Glutamatergic neuron (in vitro differentiated cells): ENCODE measurements around the gene EPC2. TPM values are rescaled to one million over a fixed set of nuclear protein-coding genes. Genes with fewer than 3 reads are reported as not detected.

Experiments used
- DNase-seq: peaks from one replicate; pipeline ENCODE4 v3.0.0; 2022
- H3K27ac Mint-ChIP-seq: one replicate; pipeline ENCODE4 v1.8.0; 2020; ENCODE audit warnings: mild to moderate bottlenecking, mixed read lengths, inconsistent platforms; ENCODE audit not compliant: unreplicated experiment
- H3K27me3 Mint-ChIP-seq: one replicate; pipeline ENCODE4 v1.8.0; 2020; ENCODE audit warnings: mild to moderate bottlenecking, moderate library complexity, mixed read lengths, inconsistent platforms; ENCODE audit not compliant: unreplicated experiment
- H3K36me3 Mint-ChIP-seq: one replicate; pipeline ENCODE4 v1.8.0; 2020; ENCODE audit warnings: mild to moderate bottlenecking, mixed read lengths, inconsistent platforms; ENCODE audit not compliant: unreplicated experiment
- H3K4me1 Mint-ChIP-seq: one replicate; pipeline ENCODE4 v1.8.0; 2020; ENCODE audit warnings: mild to moderate bottlenecking, low read depth, mixed read lengths, inconsistent platforms; ENCODE audit not compliant: unreplicated experiment
- H3K4me3 Mint-ChIP-seq: one replicate; pipeline ENCODE4 v1.8.0; 2020; ENCODE audit warnings: mild to moderate bottlenecking, mixed read lengths, inconsistent platforms; ENCODE audit not compliant: unreplicated experiment
- H3K9me3 Mint-ChIP-seq: one replicate; pipeline ENCODE4 v1.8.0; 2020; ENCODE audit warnings: mild to moderate bottlenecking, moderate library complexity, mixed read lengths, inconsistent platforms; ENCODE audit not compliant: unreplicated experiment
- total RNA-seq: library from RNA; stranded (reverse); fragmentation: NEBNext Ultra II Directional; extraction: Animal tissue kit (Norgen Biotek cat#: 25700); gene quantifications from one replicate; pipeline ENCODE4 v1.2.1, GENCODE V29; 2021; ENCODE audit not compliant: unreplicated experiment
- TF ChIP-seq, protein P1 (sequence below): fragments of 200-600 bp; sonication (generic); IDR thresholded peaks from one replicate; pipeline ENCODE4 v1.5.0; 2021; ENCODE audit not compliant: partially characterized antibody, unreplicated experiment

The EPC2 gene
- total RNA-seq, 1 donor from 2014 or later: 40.9 TPM

DNA sequence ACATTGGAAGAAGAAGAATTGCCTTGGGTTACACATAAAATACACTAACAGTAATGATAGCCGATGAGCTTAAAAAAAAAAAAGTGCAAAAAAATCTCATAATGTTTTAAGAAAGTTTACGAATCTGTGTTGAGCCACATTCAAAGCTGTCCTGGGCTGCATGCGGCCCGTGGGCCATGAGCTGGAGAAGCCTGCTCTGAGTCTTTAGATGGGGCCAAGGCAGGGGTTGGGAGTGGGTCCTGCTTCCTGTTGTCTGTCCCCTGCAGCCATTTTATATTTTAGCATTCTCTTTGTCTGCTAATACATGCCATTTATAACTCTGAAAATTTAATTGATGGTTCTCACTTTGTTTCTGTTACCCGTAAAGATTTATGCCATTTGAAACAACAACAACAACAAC, 93.2 kb downstream of the EPC2 start:
- no peak for DNase-seq
- no peak overlapping the region for H3K4me3 Mint-ChIP-seq
- no peak overlapping the region for H3K27ac Mint-ChIP-seq
- TF ChIP-seq, protein P1, sequence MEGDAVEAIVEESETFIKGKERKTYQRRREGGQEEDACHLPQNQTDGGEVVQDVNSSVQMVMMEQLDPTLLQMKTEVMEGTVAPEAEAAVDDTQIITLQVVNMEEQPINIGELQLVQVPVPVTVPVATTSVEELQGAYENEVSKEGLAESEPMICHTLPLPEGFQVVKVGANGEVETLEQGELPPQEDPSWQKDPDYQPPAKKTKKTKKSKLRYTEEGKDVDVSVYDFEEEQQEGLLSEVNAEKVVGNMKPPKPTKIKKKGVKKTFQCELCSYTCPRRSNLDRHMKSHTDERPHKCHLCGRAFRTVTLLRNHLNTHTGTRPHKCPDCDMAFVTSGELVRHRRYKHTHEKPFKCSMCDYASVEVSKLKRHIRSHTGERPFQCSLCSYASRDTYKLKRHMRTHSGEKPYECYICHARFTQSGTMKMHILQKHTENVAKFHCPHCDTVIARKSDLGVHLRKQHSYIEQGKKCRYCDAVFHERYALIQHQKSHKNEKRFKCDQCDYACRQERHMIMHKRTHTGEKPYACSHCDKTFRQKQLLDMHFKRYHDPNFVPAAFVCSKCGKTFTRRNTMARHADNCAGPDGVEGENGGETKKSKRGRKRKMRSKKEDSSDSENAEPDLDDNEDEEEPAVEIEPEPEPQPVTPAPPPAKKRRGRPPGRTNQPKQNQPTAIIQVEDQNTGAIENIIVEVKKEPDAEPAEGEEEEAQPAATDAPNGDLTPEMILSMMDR: no peak
- peaks cover 1% of the 10 kb centered on the region for H3K27me3 Mint-ChIP-seq
- no peaks in the 10 kb centered on the region for H3K9me3 Mint-ChIP-seq
- H3K4me1 Mint-ChIP-seq: peaks cover 7% of the 10 kb centered on the region
- H3K36me3 Mint-ChIP-seq: no peaks in the 10 kb centered on the region

DNA sequence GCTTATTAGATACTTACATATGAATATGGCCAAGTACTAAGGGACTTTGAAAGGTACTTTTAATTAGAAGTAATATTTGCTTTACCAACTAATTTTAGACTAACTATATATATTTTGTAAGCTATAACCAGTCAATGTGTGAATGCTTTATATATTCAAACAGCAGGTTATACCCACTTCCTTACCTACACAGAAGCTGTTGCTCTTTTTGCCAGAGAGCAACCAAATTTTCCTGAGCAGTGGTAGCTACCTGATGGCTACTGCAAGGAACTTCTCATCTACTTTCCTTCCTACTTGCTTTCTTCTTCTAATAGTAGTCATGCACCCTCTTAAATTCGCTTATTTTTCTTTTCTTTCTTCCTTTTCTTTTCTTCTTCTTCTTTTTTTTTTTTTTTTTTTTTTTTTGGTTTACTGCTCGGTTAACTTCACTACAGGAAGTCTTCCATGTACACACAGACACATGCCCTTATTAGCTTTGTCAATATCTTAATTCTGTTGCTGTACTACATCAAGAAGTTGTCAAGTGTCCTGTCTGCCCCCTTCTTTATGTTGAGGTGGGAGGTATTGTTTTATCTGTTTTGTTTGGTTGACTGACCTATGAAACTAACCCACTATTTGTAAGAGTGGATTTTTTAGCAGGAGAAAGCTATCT, 95.0 kb downstream of the EPC2 start:
- Mint-ChIP-seq H3K9me3 (no peaks in the 10 kb centered on the region), H3K36me3 (no peaks in the 10 kb centered on the region), H3K27me3 (peaks cover 1% of the 10 kb centered on the region), H3K27ac (no peak overlapping the region), H3K4me3 (no peak overlapping the region), H3K4me1 (peaks cover 7% of the 10 kb centered on the region)
- no peak for DNase-seq
- TF ChIP-seq, protein P1: no peak

DNA sequence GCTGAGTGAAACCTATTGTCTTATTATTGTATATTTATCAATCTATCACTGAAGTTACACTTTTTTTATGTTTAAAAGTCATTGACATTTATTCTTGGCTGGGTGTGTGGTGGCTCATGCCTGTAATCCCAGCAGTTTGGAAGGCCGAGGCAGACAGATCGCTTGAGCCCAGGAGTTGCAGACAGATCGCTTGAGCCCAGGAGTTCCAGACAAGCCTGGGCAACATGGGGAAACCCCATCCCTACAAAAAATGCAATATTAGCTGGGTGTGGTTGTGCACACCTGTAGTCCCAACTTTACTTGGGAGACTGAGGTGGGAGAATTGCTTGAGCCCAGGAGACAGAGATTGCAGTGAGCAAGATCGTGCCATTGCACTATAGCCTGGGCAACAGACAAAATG, 97.8 kb downstream of the EPC2 start:
- TF ChIP-seq, protein P1: no peak
- no peak for DNase-seq
- peaks cover 1% of the 10 kb centered on the region for H3K27me3 Mint-ChIP-seq
- no peak overlapping the region for H3K4me3 Mint-ChIP-seq
- H3K9me3 Mint-ChIP-seq: peaks cover 2% of the 10 kb centered on the region
- peaks cover 7% of the 10 kb centered on the region for H3K4me1 Mint-ChIP-seq
- H3K36me3 Mint-ChIP-seq: no peaks in the 10 kb centered on the region
- H3K27ac Mint-ChIP-seq: no peak overlapping the region

DNA sequence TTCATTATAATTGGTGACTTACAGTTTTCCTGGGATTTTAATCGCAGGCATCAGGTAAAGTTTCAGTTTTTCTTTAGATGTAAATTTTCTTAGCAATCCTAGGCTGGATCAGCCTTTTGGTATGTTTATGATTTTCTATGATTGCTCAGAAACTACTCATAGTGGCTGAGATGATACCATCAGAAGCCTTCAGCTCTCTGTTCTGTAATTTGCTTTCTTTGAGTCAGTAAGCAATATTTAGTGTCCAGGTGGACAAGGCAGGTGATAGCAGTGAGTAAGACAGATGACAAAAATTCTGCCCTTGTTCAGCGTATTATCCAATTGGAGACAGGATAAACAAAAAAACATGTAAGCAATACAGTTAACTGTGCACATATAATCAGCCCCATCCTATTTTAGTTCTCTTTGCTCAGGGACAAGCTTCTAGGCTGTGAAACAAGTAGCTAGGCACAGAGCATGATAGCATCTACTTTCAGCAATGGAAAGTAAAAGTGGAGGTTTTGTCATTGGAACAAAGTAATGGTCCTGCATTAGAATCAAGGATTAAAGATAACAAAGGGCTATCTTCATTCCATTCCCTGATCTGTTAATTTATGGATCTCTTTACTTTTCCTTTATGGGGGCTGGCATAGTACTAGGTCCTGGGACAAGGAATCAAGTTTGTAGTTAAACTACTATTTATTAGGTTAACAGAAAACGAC, 100.8 kb downstream of the EPC2 start:
- H3K4me3 Mint-ChIP-seq: no peak overlapping the region
- peaks cover 13% of the 10 kb centered on the region for H3K4me1 Mint-ChIP-seq
- H3K27me3 Mint-ChIP-seq: no peaks in the 10 kb centered on the region
- TF ChIP-seq, protein P1: no peak
- DNase-seq: no peak
- H3K36me3 Mint-ChIP-seq: no peaks in the 10 kb centered on the region
- H3K27ac Mint-ChIP-seq: no peak overlapping the region
- H3K9me3 Mint-ChIP-seq: peaks cover 2% of the 10 kb centered on the region

DNA sequence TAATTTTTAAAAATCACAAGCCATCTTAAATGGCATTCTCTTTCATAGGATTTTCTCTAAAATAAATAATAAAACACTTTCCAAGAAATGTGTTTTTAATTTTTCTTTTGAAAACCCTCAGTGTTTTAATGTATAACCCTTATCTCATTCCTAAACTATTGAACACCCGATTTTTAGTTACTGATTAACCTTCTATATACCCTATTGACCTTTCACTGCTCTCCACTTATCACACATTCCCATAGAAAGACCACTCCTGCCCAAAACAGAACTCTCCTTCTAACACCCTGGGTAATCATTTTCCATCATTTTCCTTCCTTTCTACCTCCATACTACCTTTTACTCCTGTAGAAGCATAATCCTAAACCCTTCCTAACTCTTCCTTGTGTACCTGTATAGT, 102.4 kb downstream of the EPC2 start:
- DNase-seq: no peak
- Mint-ChIP-seq H3K36me3 (no peaks in the 10 kb centered on the region), H3K27me3 (no peaks in the 10 kb centered on the region), H3K9me3 (peaks cover 2% of the 10 kb centered on the region), H3K27ac (no peak overlapping the region), H3K4me3 (no peak overlapping the region), H3K4me1 (peaks cover 12% of the 10 kb centered on the region)
- TF ChIP-seq, protein P1: no peak
